Natural killer cell (primary cell): ENCODE results near the gene DNAH11. TPM values are rescaled to one million over a fixed set of nuclear protein-coding genes. Genes with fewer than 3 reads are reported as not detected.

Source experiments
- ATAC-seq, 3 donors: fragments of 150-1000 bp in 2 of 3; fragments of 200-7000 bp in 1 of 3; cut with Tn5 transposase; 1 replicate in 1 of 3; 2 replicates in 2 of 3; pipeline ENCODE4 v1.10.0; 2021; ENCODE audit warnings: mild to moderate bottlenecking in 2 of 3, moderate library complexity in 2 of 3
- DNase-seq, 2 donors: peaks; one replicate each; pipeline versions ENCODE4 v3.0.0 to v3.0.0-alpha.2; 2013 to 2021; ENCODE audit warnings: mixed read lengths in 1 of 2
- H3K27ac ChIP-seq: one replicate; pipeline ENCODE4 v1.5.1; 2013; ENCODE audit warnings: mild to moderate bottlenecking, low read length
- H3K27me3 ChIP-seq: one replicate; pipeline ENCODE4 v1.6.1; 2013; ENCODE audit warnings: low read length; ENCODE audit not compliant: control insufficient read depth, insufficient read depth
- H3K36me3 ChIP-seq: one replicate; pipeline ENCODE4 v1.6.1; 2013; ENCODE audit warnings: low read length; ENCODE audit not compliant: control insufficient read depth, insufficient read depth
- H3K4me1 ChIP-seq: one replicate; pipeline ENCODE4 v1.6.1; 2013; ENCODE audit warnings: low read length; ENCODE audit not compliant: control insufficient read depth, insufficient read depth
- H3K4me3 ChIP-seq: one replicate; pipeline ENCODE4 v1.5.1; 2013; ENCODE audit warnings: low read length
- H3K9me3 ChIP-seq: one replicate; pipeline ENCODE4 v1.6.1; 2013; ENCODE audit warnings: low read length; ENCODE audit not compliant: control insufficient read depth, insufficient read depth
- H3K27ac Mint-ChIP-seq, 2 donors: one replicate each; pipeline ENCODE4 v1.8.0; 2022; ENCODE audit warnings: mild to moderate bottlenecking in 2 of 2, mixed read lengths in 2 of 2, moderate library complexity in 1 of 2
- H3K27me3 Mint-ChIP-seq, 2 donors: one replicate each; pipeline ENCODE4 v1.8.0; 2022; ENCODE audit warnings: low read depth in 2 of 2, mixed read lengths in 2 of 2
- H3K36me3 Mint-ChIP-seq: one replicate; pipeline ENCODE4 v1.8.0; 2022; ENCODE audit warnings: mixed read lengths
- H3K4me1 Mint-ChIP-seq, 2 donors: one replicate each; pipeline ENCODE4 v1.8.0; 2022; ENCODE audit warnings: mixed read lengths in 2 of 2
- H3K4me3 Mint-ChIP-seq: one replicate; pipeline ENCODE4 v1.8.0; 2022; ENCODE audit warnings: mild to moderate bottlenecking, moderate library complexity, mixed read lengths
- H3K9me3 Mint-ChIP-seq, 2 donors: one replicate each; pipeline ENCODE4 v1.8.0; 2022; ENCODE audit warnings: mixed read lengths in 2 of 2
- WGBS: methylation state at CpG from one replicate; pipeline ENCODE4 v1.1.7; 2013; ENCODE audit warnings: missing lambda C conversion rate; ENCODE audit not compliant: insufficient coverage; 5-methylcytosine and 5-hydroxymethylcytosine counted together
- intact Hi-C: fragments of 100-400 bp; cut with micrococcal nuclease; formaldehyde crosslinking; loops from one replicate; pipeline ENCODE4 v1.14.2; 2022
- total RNA-seq, 4 donors: library from RNA; stranded (reverse); fragments of 120-200 nt in 1 of 4; gene quantifications; one replicate each; pipeline versions ENCODE4 v1.2.3 to v1.2.4, GENCODE V29; 2013 to 2022
- TF ChIP-seq, protein P1 (sequence below): fragments of 200-600 bp; IDR thresholded peaks from one replicate; pipeline ENCODE4 v1.8.0; 2022; ENCODE audit warnings: antibody characterized with exemption

The DNAH11 gene
- total RNA-seq, 3 donors from 2014 or later (not counting 1 experiment from before 2014, with no cell fraction given) = 0.09 to 0.48 (median 0.39) TPM

DNA sequence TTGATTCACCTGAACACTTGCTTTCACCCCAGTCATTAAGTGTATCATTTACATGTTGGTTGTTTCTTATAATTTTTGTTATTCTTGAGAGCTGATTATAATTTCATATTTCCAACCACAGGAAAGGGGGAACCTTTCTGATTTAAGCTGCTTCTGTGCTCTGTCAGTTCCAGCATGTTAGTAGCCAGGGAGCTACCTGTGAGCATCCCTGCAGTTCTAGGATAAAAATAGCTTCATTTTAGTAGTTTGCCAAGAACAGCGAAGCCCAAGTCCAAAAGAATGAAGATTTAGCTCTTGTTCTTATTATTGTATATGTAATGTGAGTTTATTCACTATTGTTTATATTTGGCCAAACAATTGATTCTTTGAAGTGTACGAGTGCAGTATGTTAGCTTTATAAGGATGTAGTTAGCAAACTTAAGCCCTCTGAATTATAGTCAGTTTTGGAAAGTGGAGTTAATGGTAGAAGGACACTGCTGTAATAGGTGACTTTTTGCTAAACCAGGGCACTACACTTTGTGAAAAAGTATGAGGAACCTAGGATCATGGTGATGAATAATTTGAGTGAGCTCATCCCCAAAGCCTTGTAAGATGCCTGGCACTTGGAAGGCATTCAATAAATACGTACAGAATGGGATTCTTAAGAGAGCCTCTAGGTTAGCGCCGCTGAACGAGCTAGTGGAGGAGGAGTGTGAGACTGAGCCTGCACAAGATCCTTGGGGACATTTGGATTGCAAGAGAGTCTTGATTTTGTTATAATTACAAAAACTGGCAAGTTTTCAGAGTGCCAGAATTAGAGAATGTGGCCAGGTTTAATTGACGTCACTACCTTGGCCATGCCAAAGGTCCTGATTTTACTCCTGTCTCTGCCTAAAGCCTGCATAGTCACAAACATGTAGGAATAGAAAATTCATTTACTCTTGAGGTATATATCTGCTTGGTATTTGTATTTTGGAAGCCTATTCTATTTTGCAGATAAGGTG, 29.8 kb downstream of the DNAH11 start:
- no peak for ATAC-seq
- Histone ChIP-seq H3K9me3 (no peaks in the 10 kb centered on the region), H3K4me1 (no peaks in the 10 kb centered on the region), H3K27ac (no peak overlapping the region), H3K36me3 (no peaks in the 10 kb centered on the region), H3K27me3 (no peaks in the 10 kb centered on the region), H3K4me3 (no peak overlapping the region)
- TF ChIP-seq, protein P1, sequence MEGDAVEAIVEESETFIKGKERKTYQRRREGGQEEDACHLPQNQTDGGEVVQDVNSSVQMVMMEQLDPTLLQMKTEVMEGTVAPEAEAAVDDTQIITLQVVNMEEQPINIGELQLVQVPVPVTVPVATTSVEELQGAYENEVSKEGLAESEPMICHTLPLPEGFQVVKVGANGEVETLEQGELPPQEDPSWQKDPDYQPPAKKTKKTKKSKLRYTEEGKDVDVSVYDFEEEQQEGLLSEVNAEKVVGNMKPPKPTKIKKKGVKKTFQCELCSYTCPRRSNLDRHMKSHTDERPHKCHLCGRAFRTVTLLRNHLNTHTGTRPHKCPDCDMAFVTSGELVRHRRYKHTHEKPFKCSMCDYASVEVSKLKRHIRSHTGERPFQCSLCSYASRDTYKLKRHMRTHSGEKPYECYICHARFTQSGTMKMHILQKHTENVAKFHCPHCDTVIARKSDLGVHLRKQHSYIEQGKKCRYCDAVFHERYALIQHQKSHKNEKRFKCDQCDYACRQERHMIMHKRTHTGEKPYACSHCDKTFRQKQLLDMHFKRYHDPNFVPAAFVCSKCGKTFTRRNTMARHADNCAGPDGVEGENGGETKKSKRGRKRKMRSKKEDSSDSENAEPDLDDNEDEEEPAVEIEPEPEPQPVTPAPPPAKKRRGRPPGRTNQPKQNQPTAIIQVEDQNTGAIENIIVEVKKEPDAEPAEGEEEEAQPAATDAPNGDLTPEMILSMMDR = no peak
- WGBS = 94% methylated on average over 7 of the region's 7 CpGs
- Mint-ChIP-seq H3K27me3 (peaks cover 9 to 41% of the 10 kb centered on the region in 2 donors), H3K36me3 (no peaks in the 10 kb centered on the region), H3K27ac (no peak overlapping the region), H3K4me3 (no peak overlapping the region), H3K4me1 (no peaks in the 10 kb centered on the region), H3K9me3 (no peaks in the 10 kb centered on the region)
- intact Hi-C loops = no loop called here
- DNase-seq = no peak

DNA sequence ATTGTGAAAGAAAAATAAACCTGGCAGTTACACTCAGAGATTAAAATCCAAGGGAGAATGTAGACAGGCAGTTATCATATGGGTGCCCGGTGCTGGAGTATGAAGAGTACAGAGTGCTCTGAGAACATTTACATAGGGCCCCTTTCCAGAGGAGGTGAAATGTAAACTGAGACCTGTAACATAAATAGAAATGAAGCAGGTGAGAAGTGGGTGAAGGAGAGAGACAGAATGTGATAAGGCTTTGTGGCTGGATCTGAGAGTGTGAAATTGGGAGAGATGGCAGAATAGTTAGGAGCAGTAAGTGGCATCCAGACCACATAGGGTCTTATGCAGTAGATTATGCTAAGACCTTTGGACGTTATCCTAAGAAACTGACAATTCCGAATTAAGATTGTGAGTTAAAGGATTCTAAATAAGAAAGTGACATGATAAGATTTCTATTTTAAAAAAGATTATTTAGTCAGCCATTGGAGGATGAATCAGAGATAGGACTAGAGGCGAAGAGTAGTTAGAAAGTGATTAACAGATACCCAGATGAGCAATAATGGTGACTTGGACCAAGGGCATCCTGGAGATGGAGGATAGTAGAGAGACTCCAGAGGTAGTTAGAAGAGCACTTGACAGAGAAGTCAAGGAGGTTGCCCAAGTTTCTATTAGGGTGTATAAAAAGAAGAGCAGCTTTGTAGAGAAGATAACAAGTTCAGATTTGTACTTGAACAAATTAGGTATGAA, 36.7 kb downstream of the DNAH11 start:
- intact Hi-C loops = no loop called here
- H3K36me3 ChIP-seq = no peaks in the 10 kb centered on the region
- no peak overlapping the region for H3K27ac Mint-ChIP-seq
- no peaks in the 10 kb centered on the region for H3K4me1 ChIP-seq
- H3K9me3 Mint-ChIP-seq = no peaks in the 10 kb centered on the region
- H3K4me3 Mint-ChIP-seq = no peak overlapping the region
- no peaks in the 10 kb centered on the region for H3K36me3 Mint-ChIP-seq
- no peak for DNase-seq
- peaks cover 10 to 43% of the 10 kb centered on the region in 2 donors for H3K27me3 Mint-ChIP-seq
- no peaks in the 10 kb centered on the region for H3K9me3 ChIP-seq
- ATAC-seq = no peak
- H3K27me3 ChIP-seq = no peaks in the 10 kb centered on the region
- no peak overlapping the region for H3K27ac ChIP-seq
- no peaks in the 10 kb centered on the region for H3K4me1 Mint-ChIP-seq
- WGBS = 84% methylated on average over 4 of the region's 4 CpGs
- no peak overlapping the region for H3K4me3 ChIP-seq
- TF ChIP-seq, protein P1 = no peak

DNA sequence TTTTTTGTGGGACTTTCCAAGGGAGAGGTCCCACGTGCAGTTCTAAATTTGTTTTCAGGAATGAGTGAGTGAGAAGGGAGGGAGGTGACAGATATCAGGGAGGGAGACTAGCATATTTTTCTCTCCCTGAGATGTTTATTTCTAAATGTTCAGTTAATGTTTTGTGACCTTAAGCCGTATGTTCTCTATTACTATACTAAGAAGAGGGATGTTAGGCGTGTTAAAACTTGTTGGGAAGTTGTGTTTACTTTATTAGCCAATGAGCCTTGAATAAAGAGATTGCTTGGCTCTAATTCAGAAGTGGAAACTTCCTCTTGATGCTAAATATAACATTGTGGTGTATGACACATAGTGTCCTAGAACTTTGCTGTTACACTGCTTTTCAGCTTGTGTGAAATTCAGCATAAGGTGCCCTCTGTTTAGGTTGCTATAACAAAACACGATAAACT, 37.3 kb downstream of the DNAH11 start:
- H3K9me3 Mint-ChIP-seq = no peaks in the 10 kb centered on the region
- DNase-seq = no peak
- H3K4me1 Mint-ChIP-seq = no peaks in the 10 kb centered on the region
- TF ChIP-seq, protein P1 = no peak
- Histone ChIP-seq H3K4me1 (no peaks in the 10 kb centered on the region), H3K4me3 (no peak overlapping the region), H3K36me3 (no peaks in the 10 kb centered on the region), H3K27ac (no peak overlapping the region), H3K27me3 (no peaks in the 10 kb centered on the region), H3K9me3 (no peaks in the 10 kb centered on the region)
- no peak overlapping the region for H3K4me3 Mint-ChIP-seq
- no peak overlapping the region for H3K27ac Mint-ChIP-seq
- peaks cover 11 to 42% of the 10 kb centered on the region in 2 donors for H3K27me3 Mint-ChIP-seq
- 68% methylated on average over 2 of the region's 4 CpGs for WGBS
- no peaks in the 10 kb centered on the region for H3K36me3 Mint-ChIP-seq
- no peak for ATAC-seq
- intact Hi-C loops = no loop called here
